Ishikawa (cell line): ENCODE data around the gene TIAM1.

Experiments used
- CEBPB ChIP-seq: IDR thresholded peaks from 2 replicates; pipeline ENCODE4 v1.6.1; 2012
- CREB1 ChIP-seq: IDR thresholded peaks from 2 replicates; pipeline ENCODE4 v1.6.1; 2012; ENCODE audit warnings: low read depth

DNA sequence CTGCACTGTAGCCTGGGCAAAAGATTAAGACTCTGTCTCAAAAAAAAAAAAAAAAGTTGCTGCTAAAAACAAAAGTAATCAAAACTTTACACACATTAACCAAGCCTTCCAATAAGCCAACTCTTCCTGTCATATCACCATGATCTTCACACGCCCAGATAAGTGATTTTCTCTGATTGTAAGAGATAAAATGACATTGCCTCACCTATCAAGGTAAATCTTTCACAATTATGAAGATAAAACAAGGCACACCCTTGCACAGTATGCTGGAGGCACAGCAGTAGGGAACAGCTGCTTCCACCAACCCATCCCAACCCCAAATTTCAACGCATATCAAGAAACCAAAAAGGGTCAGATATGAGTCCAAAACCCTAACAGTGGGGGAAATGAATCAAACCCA is 8.8 kb upstream of the TIAM1 start:
- TF ChIP-seq CEBPB = no peak
- no peak for TF ChIP-seq CREB1
